Globus pallidus (tissue), 1 donor: ENCODE measurements around the gene CCDC141.
A peak's percentile ranks its signal among the peaks of the same experiment; 100 is the strongest.

ENCODE experiments used
- DNase-seq: peaks from one replicate; pipeline ENCODE4 v3.0.0-alpha.2; 2015; ENCODE audit warnings: low spot score

CCDC141 gene

DNA sequence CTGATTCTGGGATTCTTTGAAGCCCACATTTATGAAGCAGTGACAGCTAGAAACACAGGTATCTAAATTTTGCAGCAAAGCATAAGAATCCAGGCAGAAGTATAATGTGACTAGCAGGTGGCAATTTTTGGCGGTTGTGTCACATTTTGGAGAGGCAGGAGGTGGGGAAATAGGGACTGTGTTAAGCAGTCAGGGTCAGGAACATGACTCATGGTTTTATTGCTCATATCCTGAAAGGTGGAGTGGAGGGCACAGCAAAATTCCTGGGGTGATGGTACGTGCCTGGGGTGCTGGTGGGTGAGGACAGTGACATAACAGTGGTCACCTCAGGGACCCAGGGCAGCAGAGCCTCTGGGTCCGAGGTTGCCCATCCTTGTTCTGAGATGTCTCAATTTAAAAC, 179.2 kb downstream of the CCDC141 start:
- no peak for DNase-seq

DNA sequence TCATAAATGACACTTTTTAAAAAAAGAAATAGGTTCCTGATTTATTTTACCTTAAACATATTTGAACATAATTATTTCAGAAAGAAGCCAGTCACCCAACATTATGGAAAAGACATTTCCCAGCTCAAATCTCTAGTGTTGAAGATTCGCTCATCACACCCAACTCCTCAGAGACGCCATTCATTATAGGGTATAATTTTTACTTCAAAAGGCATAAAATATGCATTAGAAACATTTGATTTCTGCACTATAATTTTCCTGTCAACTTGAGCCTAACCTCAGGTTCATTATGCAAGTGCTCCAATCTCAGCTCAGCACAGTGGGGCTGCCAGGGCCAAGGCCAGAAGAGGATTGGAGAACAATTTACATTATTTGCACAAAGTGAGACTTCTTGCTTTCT, 183.9 kb downstream of the CCDC141 start:
- DNase-seq = no peak

DNA sequence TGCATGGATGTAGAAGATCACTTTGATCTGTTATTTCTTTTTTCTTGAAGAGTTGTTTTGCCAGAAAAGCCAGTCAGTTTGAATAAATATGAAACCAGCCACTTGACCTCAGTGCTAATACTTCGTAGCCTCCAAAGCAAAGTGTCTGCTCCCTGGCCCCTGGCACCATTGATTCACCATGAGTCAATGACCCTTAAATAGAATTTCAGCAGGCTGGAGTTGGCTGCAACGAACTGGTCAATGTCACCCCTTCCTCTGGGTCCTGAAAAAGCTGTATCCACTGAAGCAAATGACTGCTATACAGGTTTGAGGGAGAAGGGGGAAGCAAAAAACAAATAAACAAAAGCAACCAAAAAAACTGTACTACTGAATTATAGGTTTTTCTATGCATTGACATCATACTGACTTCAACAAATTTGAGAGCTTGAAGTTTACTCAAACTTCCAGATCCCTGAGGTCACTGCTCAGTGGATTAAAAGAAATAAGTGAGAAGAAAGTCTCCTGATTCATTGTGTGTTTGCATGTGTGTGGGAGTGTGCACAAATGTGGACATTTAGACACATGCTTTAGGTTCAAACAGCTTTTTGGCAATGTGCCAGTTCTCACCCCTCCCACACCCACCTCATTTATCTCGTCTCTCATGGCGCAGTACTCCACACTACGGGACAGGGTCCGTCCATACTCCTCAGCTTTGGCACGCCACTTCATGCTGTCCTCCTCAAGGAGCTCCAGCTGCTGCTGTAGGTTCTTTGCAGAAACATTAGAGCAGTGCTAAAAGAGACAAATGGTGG, 184.6 kb downstream of the CCDC141 start:
- DNase-seq = no peak

DNA sequence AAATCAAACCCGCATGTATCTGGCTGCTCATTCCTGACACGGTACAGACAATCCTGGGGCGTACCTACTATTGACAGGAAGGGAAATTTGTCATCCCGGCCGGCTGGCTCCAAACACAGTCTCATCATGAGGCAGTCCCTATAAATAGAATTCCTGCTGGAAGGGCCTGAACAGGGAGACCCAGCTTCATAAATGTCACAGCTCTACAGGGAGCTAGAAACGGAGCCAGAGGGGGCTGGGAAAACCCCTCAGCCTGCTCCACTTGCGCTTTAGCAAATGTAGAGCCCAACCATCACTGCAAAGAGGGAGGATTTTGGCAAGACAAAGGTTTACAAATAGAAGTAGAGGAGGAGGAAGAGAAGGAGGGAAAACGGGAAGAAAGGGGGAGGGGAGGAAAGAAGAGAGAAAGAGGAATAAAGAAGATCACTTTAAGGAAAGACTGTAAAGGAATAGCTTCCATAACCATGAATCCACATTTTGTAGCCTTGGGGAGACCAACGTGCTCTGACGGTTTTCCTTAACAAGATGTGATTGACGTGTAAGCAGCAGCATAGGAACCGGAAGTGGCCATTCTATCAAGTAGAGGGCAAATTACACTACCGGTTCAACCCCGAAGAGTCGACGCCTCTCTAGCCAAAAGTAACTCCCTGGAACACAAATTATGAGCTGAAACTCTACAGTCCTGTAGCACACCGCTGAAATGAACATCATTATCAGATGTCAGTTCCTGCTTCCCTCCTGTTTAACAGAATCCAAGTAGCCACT, 185.9 kb downstream of the CCDC141 start:
- peak; percentile 35 for DNase-seq

DNA sequence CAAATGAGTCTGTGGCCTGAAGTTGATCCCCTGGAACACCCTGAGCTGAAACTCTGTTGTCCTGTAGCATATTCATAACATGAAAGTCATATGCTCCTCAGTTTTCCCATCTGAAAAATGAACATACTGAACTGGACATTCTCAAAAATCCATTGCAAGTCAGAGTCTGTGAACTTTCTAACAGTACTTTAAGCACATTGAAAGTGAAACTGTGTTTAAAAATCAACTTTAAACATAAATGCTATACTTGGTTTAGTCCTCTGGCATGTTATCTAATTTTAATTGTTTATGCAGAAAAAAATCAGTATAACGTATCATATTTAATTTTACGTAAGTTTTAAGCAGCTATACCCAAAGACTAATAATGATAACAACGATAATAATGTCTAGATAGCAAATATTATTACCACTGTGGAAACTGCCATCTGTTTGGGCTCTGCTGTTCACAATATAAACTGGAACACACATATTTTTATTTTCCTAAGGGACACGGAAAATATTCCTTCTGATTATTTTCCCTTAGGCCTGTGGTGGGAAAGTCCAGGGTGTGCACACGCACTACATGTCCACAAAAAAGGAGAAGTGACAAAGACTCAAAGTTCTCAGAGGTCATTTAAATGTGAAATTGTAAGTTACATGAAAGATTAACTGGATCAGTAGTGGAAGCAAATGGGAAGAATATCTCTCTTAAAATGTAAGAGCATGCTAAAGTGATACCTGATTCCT, 186.6 kb downstream of the CCDC141 start:
- no peak for DNase-seq

DNA sequence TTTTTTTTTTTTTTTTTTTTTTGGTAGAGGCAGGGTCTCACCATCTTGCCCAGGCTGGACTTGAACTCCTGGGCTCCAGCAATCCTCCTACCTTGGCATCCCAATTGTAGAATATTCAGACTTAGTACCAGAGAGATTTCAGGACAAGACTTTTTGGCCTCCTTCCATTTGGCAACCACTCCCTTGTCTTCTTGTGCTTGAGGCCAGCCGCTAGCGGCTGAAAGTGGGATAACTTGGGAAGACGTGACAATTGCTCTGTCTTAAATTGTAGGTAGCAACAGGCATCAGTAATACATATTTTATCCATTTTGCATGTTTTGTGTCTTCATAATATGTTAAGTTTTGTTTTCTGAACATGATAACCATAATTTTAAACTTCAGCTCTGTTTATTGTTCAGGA, 189.4 kb downstream of the CCDC141 start:
- DNase-seq = peak; percentile 60

DNA sequence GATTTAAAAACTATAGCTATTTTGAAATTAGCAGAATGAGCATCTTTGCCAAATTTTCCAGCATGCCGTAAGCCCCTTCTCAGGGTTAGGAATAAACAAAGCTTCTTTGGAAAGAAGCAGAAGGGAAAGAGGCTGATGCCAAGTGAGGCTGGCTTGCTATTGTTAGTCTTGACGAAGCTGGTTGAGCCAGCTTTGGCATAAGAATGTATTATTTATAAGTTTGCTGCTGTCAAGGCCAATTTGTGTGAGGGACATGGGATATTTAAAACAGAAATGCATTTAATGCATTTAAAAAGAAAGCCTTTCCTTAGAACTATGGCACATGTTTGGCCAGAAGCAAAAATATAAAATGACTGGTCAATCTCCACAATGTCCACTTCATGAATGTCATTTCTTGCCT, 190.2 kb downstream of the CCDC141 start:
- DNase-seq = peak; percentile 81

DNA sequence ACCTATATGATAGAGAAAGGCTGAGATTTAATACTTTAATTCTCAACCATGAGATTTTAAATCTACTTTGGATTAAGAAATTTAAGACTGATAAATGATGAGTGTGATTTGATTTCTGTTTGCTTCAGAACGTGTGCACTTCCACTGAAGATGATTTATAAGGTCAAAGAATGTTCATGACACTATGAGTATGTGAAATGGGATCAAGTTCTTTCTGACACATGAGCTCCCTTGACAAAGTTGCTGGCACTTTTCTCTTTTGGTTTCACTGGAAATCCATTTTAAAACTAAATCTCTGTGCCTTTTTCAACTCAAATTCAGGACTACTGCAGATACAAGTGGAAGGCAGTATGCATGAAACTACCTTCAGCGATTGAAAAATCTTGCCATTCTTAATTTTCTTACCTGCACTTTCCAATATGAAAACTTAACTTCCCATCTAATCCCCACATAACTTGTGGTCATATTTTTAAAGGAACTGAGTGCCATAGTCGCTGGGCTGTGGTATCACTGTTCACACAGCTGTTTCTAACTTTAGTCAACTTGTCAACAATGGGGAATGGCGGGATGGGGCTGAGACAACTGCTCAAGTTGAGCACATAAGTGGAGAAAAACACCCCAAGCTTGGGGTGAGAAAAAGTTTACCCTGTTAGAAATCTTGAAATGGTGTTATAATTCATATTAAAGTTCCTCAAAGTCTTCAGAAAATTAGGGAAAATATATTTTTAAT, 190.9 kb downstream of the CCDC141 start:
- peak; percentile 20 for DNase-seq

DNA sequence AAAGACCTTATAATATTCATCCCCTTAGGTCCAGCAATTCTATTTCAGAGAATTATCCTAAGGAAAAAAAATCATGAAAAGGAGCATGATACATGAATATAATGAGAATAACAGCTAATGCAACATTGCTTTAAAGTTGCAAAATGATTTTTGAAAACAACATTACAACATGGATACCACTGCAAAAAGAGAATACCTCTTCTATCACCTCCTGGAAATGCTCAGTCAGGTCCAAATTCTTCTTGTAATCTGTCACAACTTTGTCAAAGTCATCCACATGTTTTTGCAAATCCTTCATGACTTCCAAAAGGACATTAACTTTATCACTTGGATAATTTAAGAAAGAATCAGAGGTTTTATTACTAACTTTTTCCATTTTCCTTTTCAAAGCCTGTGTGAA, 194.8 kb downstream of the CCDC141 start:
- DNase-seq = no peak

DNA sequence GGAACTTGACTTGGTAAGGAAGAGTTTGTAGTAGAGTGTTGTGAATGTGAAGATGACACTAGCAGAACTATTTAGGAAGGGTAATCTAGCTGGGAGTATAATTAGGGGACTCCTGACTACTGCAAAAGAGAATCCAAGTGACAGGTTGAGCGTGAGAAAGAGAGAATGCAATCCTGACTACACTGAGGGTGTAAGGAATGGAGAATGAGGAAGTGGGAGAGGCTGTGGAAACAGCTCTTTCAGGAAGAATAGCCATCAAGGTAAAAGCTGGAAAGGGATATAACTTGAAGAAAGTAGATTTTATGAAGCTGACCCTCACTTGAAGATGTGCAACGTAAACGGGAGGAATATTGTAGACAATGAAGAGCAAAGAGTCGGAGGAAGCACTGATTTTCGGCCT, 201.6 kb downstream of the CCDC141 start:
- no peak for DNase-seq

DNA sequence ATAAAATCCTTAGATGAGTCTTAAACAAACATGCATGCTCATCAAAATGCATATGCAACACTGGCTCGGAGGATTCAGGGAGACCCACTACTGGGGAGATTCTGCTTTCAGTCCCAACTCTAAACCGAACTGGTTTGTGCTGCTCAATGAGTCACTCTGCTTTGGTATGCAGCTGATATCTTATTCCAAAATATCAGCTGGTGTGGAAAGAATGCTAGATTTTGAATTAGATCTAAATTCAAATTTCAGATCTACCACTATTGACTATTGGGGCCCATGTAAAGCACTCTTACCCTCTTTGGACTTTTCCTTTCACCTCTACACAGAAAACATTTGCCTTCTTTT, 203.5 kb downstream of the CCDC141 start:
- no peak for DNase-seq

DNA sequence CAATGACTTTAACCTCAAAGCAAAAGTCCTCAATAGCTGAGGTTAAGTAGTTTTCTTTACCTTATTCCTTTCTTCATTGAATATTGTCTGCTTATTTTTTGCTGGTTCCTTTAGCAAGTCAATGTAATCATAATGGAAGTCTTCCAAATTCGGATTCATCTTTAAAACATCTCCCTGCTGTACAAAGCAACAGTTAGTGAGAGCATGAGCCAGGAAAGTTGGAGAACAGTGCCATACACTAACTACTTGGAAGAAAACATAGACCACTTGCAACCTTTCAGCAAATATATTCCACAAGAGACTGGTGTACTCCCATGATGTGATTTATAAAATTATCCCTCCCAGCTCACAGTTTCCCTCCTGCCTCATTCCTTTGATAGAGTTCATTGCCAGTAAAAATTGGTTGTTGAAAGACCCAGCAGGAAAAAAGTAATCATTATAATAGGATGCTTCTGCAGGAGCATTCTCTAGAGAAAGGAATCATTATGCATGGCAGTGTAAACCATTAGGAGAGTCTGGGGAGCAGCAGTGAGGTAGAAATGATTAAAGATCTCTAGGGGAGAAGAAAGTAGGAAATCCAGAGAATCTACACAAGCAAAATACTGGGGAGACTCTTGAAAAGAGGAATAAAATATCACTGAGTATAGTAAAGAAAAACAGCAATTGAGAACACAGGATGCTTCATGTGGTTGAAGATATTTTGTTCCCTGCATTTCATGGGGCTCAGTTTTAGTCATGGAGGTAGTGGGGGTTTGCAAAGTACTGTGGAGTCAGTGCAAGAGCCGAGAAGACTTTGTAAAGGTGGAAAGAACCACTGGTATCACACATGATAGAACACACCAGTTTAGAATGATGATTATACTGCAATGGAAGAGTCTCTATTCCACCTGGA, 204.1 kb downstream of the CCDC141 start:
- DNase-seq = no peak

DNA sequence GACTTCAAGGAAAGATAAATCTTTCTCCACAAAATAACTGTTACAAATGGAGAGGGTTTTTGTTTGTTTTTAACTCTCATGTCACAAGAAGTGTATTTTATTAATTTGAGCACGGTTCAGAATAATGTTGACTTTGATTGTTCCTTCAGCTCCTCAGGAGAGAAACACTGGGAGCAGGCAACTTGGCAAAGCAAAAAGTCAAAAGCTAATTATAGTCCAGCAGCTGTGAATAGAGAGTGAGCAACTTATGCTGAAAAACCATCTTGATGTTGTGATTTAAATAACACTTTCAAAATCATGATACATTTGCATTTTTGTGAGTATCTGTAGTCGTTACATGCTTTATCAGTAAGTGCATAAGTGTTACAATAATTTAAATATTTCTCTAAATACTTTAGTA, 205.2 kb downstream of the CCDC141 start:
- no peak for DNase-seq

DNA sequence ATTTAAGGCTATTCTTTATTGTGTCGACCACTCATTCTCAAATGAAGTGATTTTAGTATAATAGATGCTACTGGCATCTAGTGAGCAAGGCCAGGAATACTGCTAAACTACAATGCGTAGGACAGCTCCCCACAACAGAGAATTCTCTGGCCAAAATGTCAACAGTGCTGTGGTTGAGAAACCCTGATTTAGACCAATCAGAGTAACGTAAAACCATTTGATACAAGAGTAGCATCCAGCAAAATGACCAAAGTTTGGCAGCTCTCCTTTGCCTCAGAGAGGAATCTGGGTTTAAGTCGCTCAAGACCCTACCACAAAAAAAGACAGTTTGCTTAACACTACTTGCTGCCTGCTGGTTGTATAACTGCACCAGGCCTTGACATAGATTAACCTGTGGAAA, 205.7 kb downstream of the CCDC141 start:
- DNase-seq = no peak

DNA sequence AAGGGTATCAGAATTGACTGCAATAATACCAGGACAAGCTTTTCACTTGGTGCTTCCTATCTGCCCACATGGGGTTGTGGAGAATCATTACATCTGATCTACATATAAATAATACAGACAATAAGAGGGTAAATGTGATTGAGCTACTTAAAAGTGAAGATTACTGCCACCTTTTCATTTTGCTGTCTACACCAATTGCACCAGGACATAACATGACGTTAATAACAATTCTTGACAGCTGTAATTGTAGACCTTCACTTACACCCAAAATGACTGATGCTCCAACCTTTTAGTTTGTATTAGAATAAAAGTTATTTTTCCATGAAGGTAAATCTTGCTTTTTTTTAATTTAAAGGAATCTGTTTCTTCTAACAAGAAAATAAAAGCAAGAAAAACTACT, 206.2 kb downstream of the CCDC141 start:
- no peak for DNase-seq

DNA sequence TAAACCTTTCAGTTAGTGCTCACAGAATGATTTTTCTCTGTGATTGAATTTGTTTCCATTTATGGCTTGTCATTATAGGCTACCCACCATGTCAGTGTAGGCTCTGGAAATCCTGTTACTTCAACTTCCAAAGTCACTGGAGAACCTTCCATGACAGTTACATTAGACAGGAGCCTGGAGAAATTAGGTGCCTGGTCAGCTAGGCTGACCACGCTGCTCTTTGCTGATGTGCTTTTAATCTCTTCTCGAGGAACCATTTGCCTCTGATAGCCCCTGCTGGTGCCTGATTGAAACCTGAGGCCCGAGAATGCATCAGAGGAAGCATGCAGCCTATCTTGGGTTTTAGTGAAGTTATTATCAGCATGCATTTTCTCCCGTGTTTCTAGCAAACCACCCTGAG, 213.1 kb downstream of the CCDC141 start:
- no peak for DNase-seq

DNA sequence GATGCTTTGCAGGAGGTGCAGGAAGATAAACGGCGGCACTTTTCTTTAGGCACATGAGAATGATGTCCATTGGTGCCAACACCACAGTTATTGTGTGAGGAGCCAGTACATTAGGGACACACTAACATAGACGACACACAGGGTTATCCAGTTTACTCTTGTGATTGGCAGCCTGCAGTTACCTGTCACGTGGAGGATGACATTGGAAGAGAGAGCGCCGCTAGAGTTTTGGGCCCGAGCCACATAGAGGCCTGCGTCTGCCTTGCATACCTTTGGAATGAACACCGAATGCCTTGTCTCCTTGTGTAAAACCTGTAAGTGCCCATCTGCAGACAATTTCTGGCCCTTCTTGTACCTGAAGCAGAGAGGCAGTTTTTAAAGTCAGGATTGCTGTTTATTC, 215.9 kb downstream of the CCDC141 start:
- DNase-seq = no peak

DNA sequence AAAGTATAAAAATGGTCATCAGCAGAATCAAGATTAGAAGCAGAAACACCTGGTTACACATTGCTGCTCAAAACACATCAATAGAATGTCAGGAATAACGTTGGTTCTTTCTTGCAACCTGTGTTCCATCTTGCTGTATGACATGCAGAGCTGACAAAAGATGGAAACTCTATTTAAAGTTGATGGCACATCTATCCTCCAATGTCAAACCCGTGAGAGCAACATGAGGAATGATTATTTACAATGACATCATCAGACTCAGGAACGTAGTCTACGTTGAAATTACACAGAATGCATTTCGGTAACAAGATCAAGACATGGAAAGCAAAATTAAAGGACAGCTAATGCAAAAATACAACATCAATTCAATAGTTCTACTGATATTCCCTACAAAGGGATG, 216.6 kb downstream of the CCDC141 start:
- no peak for DNase-seq

DNA sequence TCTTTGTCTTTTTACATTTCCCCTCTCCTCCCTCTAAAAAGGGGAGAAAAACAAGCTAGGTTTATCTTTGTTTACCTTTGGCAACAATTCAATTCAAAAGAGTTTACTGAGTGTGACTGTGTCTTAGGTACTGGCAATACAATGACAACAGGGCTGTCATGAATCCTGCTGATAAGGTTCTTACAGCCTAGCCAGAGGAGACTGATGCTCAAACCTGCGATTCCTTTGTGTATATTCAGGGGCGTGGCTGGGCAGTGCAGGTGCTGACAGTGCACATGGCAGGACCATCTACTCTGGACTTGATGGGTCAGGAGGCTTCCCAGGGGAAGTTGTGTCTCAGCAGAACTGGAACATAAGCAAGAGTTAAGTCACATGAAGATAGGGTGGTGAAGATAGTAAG, 219.5 kb downstream of the CCDC141 start:
- DNase-seq = no peak

DNA sequence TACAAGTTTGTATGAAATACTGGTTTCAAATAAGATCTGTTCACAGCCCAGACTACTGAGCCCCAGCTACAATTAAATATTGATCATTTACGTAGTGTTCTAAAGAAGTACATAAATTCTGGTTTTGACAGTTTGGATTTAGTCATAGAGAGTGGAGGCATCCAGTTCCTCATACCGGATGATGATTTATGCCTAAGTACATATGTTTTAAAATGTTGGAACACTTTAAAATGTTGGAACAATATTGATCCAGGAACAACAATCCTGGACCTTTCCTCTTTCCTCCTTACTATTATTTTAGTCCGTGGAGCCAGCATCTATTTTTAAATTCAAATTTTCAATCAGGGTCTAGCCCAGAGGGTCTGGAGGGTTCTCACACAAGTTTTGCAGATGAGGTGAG, 220.0 kb downstream of the CCDC141 start:
- DNase-seq = no peak

DNA sequence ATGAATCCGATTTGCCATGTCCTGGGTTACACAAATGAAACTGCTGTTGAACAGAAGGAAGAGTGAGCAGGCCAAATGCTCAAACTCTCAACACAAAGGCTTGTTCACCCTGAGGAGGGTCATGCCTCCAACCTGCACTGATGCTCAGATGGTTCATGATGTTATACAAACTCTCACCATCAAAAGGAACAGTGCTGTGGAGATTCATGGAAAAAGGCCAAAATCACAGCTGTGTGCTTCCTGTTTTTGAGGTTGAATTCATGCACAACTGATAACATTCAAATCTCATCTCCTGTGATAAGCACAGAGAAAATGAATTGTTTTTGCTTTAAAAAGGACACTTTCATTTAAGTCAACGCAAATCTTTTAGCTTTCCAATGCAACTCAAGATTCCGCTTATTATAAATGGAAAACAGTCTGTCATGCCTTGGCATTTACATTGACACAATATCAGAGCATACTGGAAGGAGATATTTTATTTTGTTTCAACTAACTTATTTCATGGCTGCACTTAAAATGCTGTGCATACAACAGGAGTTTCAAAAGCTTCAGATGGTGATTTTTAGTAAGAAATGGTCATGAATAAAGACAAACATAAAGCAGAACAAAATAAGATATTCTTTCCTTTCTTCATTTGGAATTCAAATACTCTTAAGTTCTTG, 220.5 kb downstream of the CCDC141 start:
- no peak for DNase-seq
